Lower lobe of right lung (tissue), 2 donors: ENCODE measurements around the gene POLDIP3. TPM values are rescaled to one million over a fixed set of nuclear protein-coding genes. Genes with fewer than 3 reads are reported as not detected.
A peak's percentile ranks its signal among the peaks of the same experiment; 100 is the strongest.

Experiments
- ATAC-seq, 2 donors: fragments of 200-7000 bp; cut with Tn5 transposase; one replicate each; pipeline ENCODE4 v1.9.1; 2020 to 2022; ENCODE audit warnings: mild to moderate bottlenecking in 2 of 2, moderate library complexity in 2 of 2
- DNase-seq: peaks from one replicate; pipeline ENCODE4 v3.0.0-alpha.2; 2020
- H3K27ac ChIP-seq: fragments of 200-600 bp; one replicate; pipeline ENCODE4 v1.8.0; 2022
- H3K27me3 ChIP-seq: fragments of 200-600 bp; one replicate; pipeline ENCODE4 v1.8.0; 2022; ENCODE audit warnings: low read depth
- H3K36me3 ChIP-seq: fragments of 200-600 bp; one replicate; pipeline ENCODE4 v1.8.0; 2022; ENCODE audit warnings: mild to moderate bottlenecking
- H3K4me1 ChIP-seq: fragments of 200-600 bp; one replicate; pipeline ENCODE4 v1.8.0; 2022
- H3K4me3 ChIP-seq: fragments of 200-600 bp; one replicate; pipeline ENCODE4 v1.8.0; 2022; ENCODE audit warnings: mild to moderate bottlenecking
- H3K9me3 ChIP-seq: fragments of 200-600 bp; one replicate; pipeline ENCODE4 v1.8.0; 2022
- CTCF ChIP-seq: fragments of 200-600 bp; IDR thresholded peaks from one replicate; pipeline ENCODE4 v1.8.0; 2022; ENCODE audit warnings: antibody characterized with exemption, mild to moderate bottlenecking
- intact Hi-C: fragments of 100-400 bp; cut with DNase I; formaldehyde crosslinking; loops from one replicate; pipeline ENCODE4 v1.11.0; 2022
- total RNA-seq: library from RNA; stranded (reverse); fragmentation: NEBNext Ultra II Directional; extraction: Animal tissue kit (Norgen Biotek cat#: 25700); gene quantifications from one replicate; pipeline ENCODE4 v1.2.1, GENCODE V29; 2021
- donor health status: DM: no; HTN: yes; CAD: no; lungs with severe emphysema.

Gene POLDIP3
- total RNA-seq, 1 donor from 2014 or later, result 75.0 TPM

- no peak overlapping the region for H3K4me3 ChIP-seq
- DNase-seq, result no peak
- intact Hi-C loops, result no loop called here
- no peak for TF ChIP-seq CTCF
- no peaks in the 10 kb centered on the region for H3K9me3 ChIP-seq
- no peaks in the 10 kb centered on the region for H3K27me3 ChIP-seq
- H3K27ac ChIP-seq, result no peak overlapping the region
- no peak for ATAC-seq
- no peaks in the 10 kb centered on the region for H3K36me3 ChIP-seq
- peaks cover 3% of the 10 kb centered on the region for H3K4me1 ChIP-seq
These were observed 39.9 kb upstream of the POLDIP3 start for GRCh38 chr22:42654436-42655073.

GRCh38 chr22:42653999-42654398, 39.3 kb upstream of the POLDIP3 start:
- ATAC-seq (no peak), DNase-seq (no peak)
- Histone ChIP-seq H3K27ac (peak overlapping the region; percentile 34), H3K27me3 (no peaks in the 10 kb centered on the region), H3K4me1 (peaks cover 4% of the 10 kb centered on the region), H3K4me3 (no peak overlapping the region), H3K9me3 (no peaks in the 10 kb centered on the region), H3K36me3 (no peaks in the 10 kb centered on the region)
- TF ChIP-seq CTCF, result no peak
- intact Hi-C loops, result no loop called here

GRCh38 chr22:42651134-42651533, 36.5 kb upstream of the POLDIP3 start:
- ATAC-seq, result no peak
- Histone ChIP-seq H3K4me3 (no peak overlapping the region), H3K27ac (no peak overlapping the region), H3K27me3 (no peaks in the 10 kb centered on the region), H3K4me1 (peaks cover 28% of the 10 kb centered on the region), H3K9me3 (no peaks in the 10 kb centered on the region), H3K36me3 (no peaks in the 10 kb centered on the region)
- no peak for DNase-seq
- intact Hi-C loops, result no loop called here
- no peak for TF ChIP-seq CTCF

GRCh38 chr22:42649246-42650099, 34.8 kb upstream of the POLDIP3 start, which contains the start of gene CYB5R3:
CYB5R3 (minus strand) TSS chr22:42649392; CDS start chr22:42649315, 77 bp downstream.
- DNase-seq (peak; percentile 88), ATAC-seq (peak; percentile 78 to 85)
- no peaks in the 10 kb centered on the region for H3K36me3 ChIP-seq
- no peaks in the 10 kb centered on the region for H3K9me3 ChIP-seq
- H3K27ac ChIP-seq, result peak within 1 kb of the TSS; percentile 95
- no peaks in the 10 kb centered on the region for H3K27me3 ChIP-seq
- intact Hi-C loops, result no loop called here
- TF ChIP-seq CTCF, result no peak
- H3K4me1 ChIP-seq, result peaks cover 44% of the 10 kb centered on the region
- H3K4me3 ChIP-seq, result peak within 1 kb of the TSS; percentile 86

- TF ChIP-seq CTCF, result no peak
- no peaks in the 10 kb centered on the region for H3K36me3 ChIP-seq
- H3K4me3 ChIP-seq, result peak overlapping the region; percentile 86
- H3K4me1 ChIP-seq, result peaks cover 53% of the 10 kb centered on the region
- DNase-seq (peak; percentile 80), ATAC-seq (peak; percentile 69 to 71)
- H3K27ac ChIP-seq, result peak overlapping the region; percentile 95
- intact Hi-C loops, result no loop called here
- no peaks in the 10 kb centered on the region for H3K27me3 ChIP-seq
- no peaks in the 10 kb centered on the region for H3K9me3 ChIP-seq
These were observed 33.9 kb upstream of the POLDIP3 start for GRCh38 chr22:42648368-42649245.
